ENCODE data around the gene ATE1.

The ATE1 gene

GRCh38 chr10:121766426-121766825 lies 161.4 kb downstream of the ATE1 start:
- TF ChIP-seq REST (IDR thresholded peaks at IDR 0.05; ENCODE audit: insufficient read depth in 1 of 2, low read depth in 2 of 2, low read length in 2 of 2) (no peak), TAF1 (IDR thresholded peaks at IDR 0.05; ENCODE audit: borderline replicate concordance, insufficient read depth, low read length) (no peak), POLR2AphosphoS5 (IDR thresholded peaks at IDR 0.05; ENCODE audit: low read depth, low read length) (no peak), SIN3A (IDR thresholded peaks at IDR 0.05; ENCODE audit: borderline replicate concordance, insufficient read depth, low read length) (no peak), FOXP2 (optimal IDR thresholded peaks at IDR 0.05; ENCODE audit: borderline replicate concordance, extremely low read depth, extremely low read length, insufficient read depth) (no peak)

GRCh38 chr10:121765204-121765603 lies 162.6 kb downstream of the ATE1 start:
- no peak for TF ChIP-seq POLR2AphosphoS5 (IDR thresholded peaks at IDR 0.05; ENCODE audit: low read depth, low read length)
- TF ChIP-seq TAF1 (IDR thresholded peaks at IDR 0.05; ENCODE audit: borderline replicate concordance, insufficient read depth, low read length) = no peak
- no peak for TF ChIP-seq SIN3A (IDR thresholded peaks at IDR 0.05; ENCODE audit: borderline replicate concordance, insufficient read depth, low read length)
- no peak for TF ChIP-seq FOXP2 (optimal IDR thresholded peaks at IDR 0.05; ENCODE audit: borderline replicate concordance, extremely low read depth, extremely low read length, insufficient read depth)
- TF ChIP-seq REST (IDR thresholded peaks at IDR 0.05; ENCODE audit: insufficient read depth in 1 of 2, low read depth in 2 of 2, low read length in 2 of 2) = no peak

GRCh38 chr10:121764233-121764942 lies 163.4 kb downstream of the ATE1 start:
- TF ChIP-seq FOXP2 (optimal IDR thresholded peaks at IDR 0.05; ENCODE audit: borderline replicate concordance, extremely low read depth, extremely low read length, insufficient read depth) (no peak), SIN3A (IDR thresholded peaks at IDR 0.05; ENCODE audit: borderline replicate concordance, insufficient read depth, low read length) (no peak), POLR2AphosphoS5 (IDR thresholded peaks at IDR 0.05; ENCODE audit: low read depth, low read length) (no peak), TAF1 (IDR thresholded peaks at IDR 0.05; ENCODE audit: borderline replicate concordance, insufficient read depth, low read length) (no peak), REST (IDR thresholded peaks at IDR 0.05; ENCODE audit: insufficient read depth in 1 of 2, low read depth in 2 of 2, low read length in 2 of 2) (no peak)

DNA sequence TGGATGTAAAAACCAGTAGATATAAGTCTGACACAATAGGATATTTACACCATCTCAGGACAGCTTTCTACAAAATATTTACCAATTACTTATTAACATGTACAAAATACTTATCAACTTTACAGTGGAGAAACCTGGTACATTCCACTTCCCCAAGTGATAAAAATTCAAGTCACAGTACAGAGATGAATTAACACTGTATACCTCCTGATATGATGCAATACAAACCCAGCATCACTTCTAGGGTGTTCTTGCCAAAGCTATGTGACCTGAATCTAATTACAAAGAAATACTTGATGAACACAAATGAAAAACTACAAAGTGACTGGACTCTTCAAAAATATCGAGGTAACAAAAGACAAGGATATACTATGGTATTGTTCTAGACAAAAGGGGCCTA lies 173.2 kb downstream of the ATE1 start:
- TF ChIP-seq FOXP2 (optimal IDR thresholded peaks at IDR 0.05; ENCODE audit: borderline replicate concordance, extremely low read depth, extremely low read length, insufficient read depth) (no peak), SIN3A (IDR thresholded peaks at IDR 0.05; ENCODE audit: borderline replicate concordance, insufficient read depth, low read length) (no peak), TAF1 (IDR thresholded peaks at IDR 0.05; ENCODE audit: borderline replicate concordance, insufficient read depth, low read length) (no peak), POLR2AphosphoS5 (IDR thresholded peaks at IDR 0.05; ENCODE audit: low read depth, low read length) (no peak), REST (IDR thresholded peaks at IDR 0.05; ENCODE audit: insufficient read depth in 1 of 2, low read depth in 2 of 2, low read length in 2 of 2) (no peak)
